ENCODE data around the gene TIMMDC1.

GRCh38 chr3:119538772-119539171 lies 40.4 kb downstream of the TIMMDC1 start:
- TF ChIP-seq POLR2A (IDR thresholded peaks at IDR 0.05) (no peak), CTCF (IDR thresholded peaks at IDR 0.05) (no peak), EP300 (IDR thresholded peaks at IDR 0.05) (no peak)
